Neural progenitor cell (in vitro differentiated cells): ENCODE data around the gene JOSD2.

Source experiments
- EZH2 ChIP-seq: fragments of 200-600 bp; sonication (generic); IDR thresholded peaks from 2 replicates; pipeline ENCODE4 v1.6.1; 2017; ENCODE audit warnings: antibody characterized with exemption, mild to moderate bottlenecking, moderate library complexity
- EZH2phosphoT487 ChIP-seq: fragments of 200-600 bp; sonication (generic); IDR thresholded peaks from 2 replicates; pipeline ENCODE4 v1.6.1; 2017; ENCODE audit warnings: antibody characterized with exemption
- TF ChIP-seq, protein P1 (sequence below): fragments of 200-600 bp; sonication (generic); IDR thresholded peaks from 2 replicates; pipeline ENCODE4 v1.5.1; 2017; ENCODE audit warnings: antibody characterized with exemption, mild to moderate bottlenecking

DNA sequence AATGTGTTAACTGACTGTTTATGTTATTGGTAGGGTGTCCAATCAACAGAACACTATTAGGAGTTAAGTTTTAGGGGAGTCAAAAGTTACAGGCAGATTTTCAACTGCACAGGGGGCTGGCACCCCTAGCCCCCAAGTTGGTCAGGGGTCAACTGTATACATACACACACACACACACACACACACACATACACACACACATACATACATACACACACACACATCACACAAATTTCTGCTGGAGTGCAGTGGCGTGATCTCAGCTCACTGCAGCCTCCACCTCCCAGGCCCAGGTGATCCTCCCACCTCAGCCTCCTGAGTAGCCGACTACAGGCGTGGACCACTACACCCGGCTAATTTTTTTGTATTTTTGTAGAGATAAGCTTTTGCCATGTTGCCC is 47.0 kb upstream of the JOSD2 start:
- TF ChIP-seq, protein P1, sequence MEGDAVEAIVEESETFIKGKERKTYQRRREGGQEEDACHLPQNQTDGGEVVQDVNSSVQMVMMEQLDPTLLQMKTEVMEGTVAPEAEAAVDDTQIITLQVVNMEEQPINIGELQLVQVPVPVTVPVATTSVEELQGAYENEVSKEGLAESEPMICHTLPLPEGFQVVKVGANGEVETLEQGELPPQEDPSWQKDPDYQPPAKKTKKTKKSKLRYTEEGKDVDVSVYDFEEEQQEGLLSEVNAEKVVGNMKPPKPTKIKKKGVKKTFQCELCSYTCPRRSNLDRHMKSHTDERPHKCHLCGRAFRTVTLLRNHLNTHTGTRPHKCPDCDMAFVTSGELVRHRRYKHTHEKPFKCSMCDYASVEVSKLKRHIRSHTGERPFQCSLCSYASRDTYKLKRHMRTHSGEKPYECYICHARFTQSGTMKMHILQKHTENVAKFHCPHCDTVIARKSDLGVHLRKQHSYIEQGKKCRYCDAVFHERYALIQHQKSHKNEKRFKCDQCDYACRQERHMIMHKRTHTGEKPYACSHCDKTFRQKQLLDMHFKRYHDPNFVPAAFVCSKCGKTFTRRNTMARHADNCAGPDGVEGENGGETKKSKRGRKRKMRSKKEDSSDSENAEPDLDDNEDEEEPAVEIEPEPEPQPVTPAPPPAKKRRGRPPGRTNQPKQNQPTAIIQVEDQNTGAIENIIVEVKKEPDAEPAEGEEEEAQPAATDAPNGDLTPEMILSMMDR, result no peak
- TF ChIP-seq EZH2 (no peak), EZH2phosphoT487 (no peak)
